HG03342 (cell line): ENCODE data around the gene SERPINE1.
"Not testable (repeated sequence)": the region's sequence is repeated elsewhere in the genome, so short reads cannot be mapped to it uniquely, and the experiment has no call there.

ENCODE experiments used
- ATAC-seq: cut with Tn5 transposase; IDR thresholded peaks from one replicate; pipeline ENCODE4 v1.9.1; 2021; ENCODE audit warnings: mild to moderate bottlenecking, moderate library complexity; ENCODE audit not compliant: unreplicated experiment

Gene SERPINE1

DNA sequence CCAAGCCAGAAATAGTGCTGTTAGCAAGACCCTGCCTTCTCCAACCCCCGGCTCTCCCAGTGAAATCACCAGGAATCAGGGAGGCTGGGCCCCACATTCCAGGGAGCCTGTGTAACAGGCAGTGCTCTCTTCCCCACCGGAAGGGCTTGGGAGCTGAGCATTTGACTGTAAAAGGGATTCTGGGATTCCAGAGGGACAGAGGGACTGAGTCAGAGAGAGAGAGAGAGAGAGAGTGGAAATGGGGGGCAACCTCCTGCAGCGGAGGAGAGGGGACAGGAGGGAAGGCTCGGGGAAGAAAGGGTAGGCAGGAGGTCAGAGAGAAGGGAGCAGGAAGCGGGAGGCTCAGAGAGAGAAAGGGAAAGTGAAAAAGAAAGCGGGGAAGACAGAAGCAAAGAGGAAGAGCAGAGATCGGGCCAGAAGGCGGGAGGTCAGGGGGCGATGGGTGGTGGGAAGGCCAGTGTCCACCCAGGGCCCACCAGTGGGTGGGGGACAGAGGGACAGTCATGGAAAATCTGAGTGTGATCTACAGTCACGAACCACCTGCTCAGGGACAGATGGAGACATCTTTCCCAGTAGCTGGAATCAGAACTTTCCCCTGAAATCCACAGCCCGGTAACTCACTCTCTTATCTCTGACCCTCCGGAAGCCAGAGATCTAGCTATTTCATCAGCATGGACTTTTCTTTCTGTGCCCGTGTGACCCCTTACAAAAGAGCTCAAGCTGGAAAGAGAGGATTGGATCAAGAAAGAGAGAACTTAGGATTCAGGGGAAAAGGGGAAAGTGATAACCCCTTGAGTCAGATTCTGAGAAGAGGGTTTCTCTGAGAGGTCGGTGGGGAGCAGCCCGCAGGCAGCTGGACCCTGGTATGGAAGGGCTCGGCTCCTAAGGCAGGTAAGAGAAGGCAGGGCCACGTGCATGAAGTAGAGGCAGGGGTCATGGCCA is 4.6 kb upstream of the SERPINE1 start:
- no peak for ATAC-seq

DNA sequence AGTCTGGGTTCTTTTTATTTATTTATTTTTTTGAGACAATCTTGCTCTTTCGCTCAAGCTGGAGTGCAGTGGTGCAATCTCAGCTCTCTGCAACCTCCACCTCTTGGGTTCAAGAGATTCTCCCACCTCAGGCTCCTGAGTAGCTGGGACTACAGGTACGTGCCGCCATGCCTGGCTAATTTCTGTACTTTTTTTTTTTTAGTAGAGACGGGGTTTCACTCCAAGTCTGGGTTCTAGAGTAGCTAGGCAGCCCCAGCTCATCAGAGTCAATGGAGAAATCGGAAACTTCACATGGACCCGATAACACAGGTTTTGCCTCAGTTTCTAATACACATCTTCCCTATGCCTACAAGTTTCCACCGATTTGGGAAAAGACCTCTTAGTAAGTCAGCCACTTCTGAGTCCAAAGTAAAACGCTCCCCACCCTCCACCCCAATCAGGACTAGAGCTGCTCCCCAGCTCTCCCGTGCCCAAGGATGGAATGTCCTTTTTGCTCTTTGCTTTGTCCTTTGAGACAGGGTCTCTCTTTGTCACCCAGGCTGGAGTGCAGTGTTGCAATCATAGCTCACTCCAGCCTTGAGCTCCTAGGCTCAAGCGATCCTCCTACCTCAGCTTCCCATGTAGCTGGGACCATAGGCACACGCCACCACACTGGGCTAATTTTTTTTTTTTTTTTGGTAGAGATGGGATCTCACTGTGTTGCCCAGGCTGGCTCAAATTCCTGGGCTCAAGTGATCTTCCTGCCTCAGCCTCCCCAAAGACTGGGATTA is 3.8 kb upstream of the SERPINE1 start:
- no peak for ATAC-seq

- ATAC-seq = no peak
Measured at GRCh38 chr7:101123703-101124068, 3.2 kb upstream of the SERPINE1 start.

- no peak for ATAC-seq
Measured at GRCh38 chr7:101124376-101125056, 2.4 kb upstream of the SERPINE1 start.

GRCh38 chr7:101125989-101126650 is 784 bp upstream of the SERPINE1 start:
- ATAC-seq = peak; percentile 60

GRCh38 chr7:101127460-101128039 is 646 bp downstream of the SERPINE1 start:
- ATAC-seq = no peak

- no peak for ATAC-seq
Measured at GRCh38 chr7:101128040-101128834, 1.3 kb downstream of the SERPINE1 start.

DNA sequence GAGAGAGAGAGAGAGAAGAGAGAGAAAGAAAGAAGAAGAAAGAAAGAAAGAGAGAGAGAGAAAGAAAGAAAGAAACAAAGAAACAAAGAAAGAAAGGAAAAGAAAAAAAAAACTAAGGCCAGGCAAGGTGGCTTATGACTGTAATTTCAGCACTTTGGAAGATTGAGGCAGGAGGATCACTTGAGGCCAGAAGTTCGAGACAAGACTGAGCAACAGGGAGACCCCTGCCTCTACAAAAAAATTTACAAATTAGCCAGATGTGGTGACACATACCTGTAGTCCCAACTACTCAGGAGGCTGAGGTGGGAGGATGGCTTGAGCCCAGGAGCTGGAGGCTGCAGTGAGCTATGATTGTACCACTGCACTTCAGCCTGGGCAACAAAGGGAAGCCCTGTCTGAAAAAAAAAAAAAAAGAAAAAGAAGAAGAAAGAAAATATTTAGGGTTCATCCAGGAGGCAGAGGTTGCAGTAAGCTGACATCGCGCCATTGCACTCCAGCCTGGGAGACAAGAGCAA is 2.8 kb downstream of the SERPINE1 start:
- ATAC-seq = no peak

GRCh38 chr7:101132626-101133600 is 6.0 kb downstream of the SERPINE1 start:
- ATAC-seq = not testable (repeated sequence)

GRCh38 chr7:101133621-101134398 is 6.9 kb downstream of the SERPINE1 start:
- no peak for ATAC-seq

- no peak for ATAC-seq
Measured at GRCh38 chr7:101134399-101134980, 7.6 kb downstream of the SERPINE1 start.

GRCh38 chr7:101137651-101138212 is 10.8 kb downstream of the SERPINE1 start:
- ATAC-seq = no peak

DNA sequence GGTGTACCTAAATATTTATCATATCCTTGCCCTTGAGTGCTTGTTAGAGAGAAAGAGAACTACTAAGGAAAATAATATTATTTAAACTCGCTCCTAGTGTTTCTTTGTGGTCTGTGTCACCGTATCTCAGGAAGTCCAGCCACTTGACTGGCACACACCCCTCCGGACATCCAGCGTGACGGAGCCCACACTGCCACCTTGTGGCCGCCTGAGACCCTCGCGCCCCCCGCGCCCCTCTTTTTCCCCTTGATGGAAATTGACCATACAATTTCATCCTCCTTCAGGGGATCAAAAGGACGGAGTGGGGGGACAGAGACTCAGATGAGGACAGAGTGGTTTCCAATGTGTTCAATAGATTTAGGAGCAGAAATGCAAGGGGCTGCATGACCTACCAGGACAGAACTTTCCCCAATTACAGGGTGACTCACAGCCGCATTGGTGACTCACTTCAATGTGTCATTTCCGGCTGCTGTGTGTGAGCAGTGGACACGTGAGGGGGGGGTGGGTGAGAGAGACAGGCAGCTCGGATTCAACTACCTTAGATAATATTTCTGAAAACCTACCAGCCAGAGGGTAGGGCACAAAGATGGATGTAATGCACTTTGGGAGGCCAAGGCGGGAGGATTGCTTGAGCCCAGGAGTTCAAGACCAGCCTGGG is 11.4 kb downstream of the SERPINE1 start:
- peak; percentile 84 for ATAC-seq

GRCh38 chr7:101140339-101140699 is 13.4 kb downstream of the SERPINE1 start:
- no peak for ATAC-seq

- no peak for ATAC-seq
Measured at GRCh38 chr7:101140746-101141382, 14.0 kb downstream of the SERPINE1 start.
